Neural cell (in vitro differentiated cells): ENCODE data around the gene CTSH.

Source experiments
- CTCF ChIP-seq: fragments of 450-650 bp; IDR thresholded peaks from 2 replicates; pipeline ENCODE4 v1.5.1; 2014; ENCODE audit warnings: antibody characterized with exemption, mild to moderate bottlenecking, moderate library complexity; ENCODE audit not compliant: poor library complexity, severe bottlenecking
- EP300 ChIP-seq: fragments of 450-650 bp; conservative IDR thresholded peaks from 2 replicates; pipeline ENCODE4 v1.6.1; 2014; ENCODE audit warnings: antibody characterized with exemption, mild to moderate bottlenecking, moderate library complexity; ENCODE audit not compliant: poor library complexity, severe bottlenecking
- RAD21 ChIP-seq: fragments of 450-650 bp; conservative IDR thresholded peaks from 2 replicates; pipeline ENCODE4 v1.6.1; 2014; ENCODE audit warnings: antibody characterized with exemption, mild to moderate bottlenecking, moderate library complexity
- REST ChIP-seq: IDR thresholded peaks from 2 replicates; pipeline ENCODE4 v1.6.1; 2012; ENCODE audit warnings: borderline replicate concordance

- TF ChIP-seq CTCF (peak; percentile 80), EP300 (peak; percentile 10), REST (peak; percentile 69), RAD21 (no peak)
Observed at GRCh38 chr15:78872972-78873792, 71.7 kb downstream of the CTSH start.
